Measurements from ENCODE around the gene NDUFAF3. TPM values are rescaled to one million over a fixed set of nuclear protein-coding genes. Genes with fewer than 3 reads are reported as not detected.

Gene NDUFAF3
- total RNA-seq, 1 donor from 2014 or later, result 91.3 TPM

DNA sequence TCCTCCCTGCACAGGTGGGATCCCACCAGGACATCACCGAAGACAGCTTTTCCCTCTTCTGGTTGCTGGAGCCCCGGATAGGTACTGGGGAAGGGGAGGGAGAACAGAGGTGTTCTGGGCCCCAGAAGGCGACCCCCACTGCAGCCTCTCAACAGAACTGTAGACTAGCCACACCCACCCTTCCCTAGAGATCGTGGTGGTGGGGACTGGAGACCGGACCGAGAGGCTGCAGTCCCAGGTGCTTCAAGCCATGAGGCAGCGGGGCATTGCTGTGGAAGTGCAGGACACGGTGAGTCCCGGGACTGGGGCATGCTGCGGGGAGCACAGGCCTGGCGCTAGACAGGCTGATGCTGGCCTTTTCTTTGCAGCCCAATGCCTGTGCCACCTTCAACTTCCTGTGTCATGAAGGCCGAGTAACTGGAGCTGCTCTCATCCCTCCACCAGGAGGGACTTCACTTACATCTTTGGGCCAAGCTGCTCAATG lies 809 bp downstream of the NDUFAF3 start:
- intact Hi-C loops (cut with DNase I), result no loop called here
- DNase-seq (ENCODE audit: extremely low spot score in 2 of 2), result peak in 1 of 2 donors; percentile 88
- H3K4me1 ChIP-seq, result peaks cover 45% of the 10 kb centered on the region
- TF ChIP-seq POLR2A (IDR thresholded peaks at IDR 0.05) (no peak), POLR2AphosphoS5 (IDR thresholded peaks at IDR 0.05; ENCODE audit: insufficient read depth in 1 of 2, low read depth in 1 of 2) (no peak)
- TF ChIP-seq, protein P1, sequence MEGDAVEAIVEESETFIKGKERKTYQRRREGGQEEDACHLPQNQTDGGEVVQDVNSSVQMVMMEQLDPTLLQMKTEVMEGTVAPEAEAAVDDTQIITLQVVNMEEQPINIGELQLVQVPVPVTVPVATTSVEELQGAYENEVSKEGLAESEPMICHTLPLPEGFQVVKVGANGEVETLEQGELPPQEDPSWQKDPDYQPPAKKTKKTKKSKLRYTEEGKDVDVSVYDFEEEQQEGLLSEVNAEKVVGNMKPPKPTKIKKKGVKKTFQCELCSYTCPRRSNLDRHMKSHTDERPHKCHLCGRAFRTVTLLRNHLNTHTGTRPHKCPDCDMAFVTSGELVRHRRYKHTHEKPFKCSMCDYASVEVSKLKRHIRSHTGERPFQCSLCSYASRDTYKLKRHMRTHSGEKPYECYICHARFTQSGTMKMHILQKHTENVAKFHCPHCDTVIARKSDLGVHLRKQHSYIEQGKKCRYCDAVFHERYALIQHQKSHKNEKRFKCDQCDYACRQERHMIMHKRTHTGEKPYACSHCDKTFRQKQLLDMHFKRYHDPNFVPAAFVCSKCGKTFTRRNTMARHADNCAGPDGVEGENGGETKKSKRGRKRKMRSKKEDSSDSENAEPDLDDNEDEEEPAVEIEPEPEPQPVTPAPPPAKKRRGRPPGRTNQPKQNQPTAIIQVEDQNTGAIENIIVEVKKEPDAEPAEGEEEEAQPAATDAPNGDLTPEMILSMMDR (IDR thresholded peaks at IDR 0.05), result no peak
- H3K9me3 ChIP-seq, result no peaks in the 10 kb centered on the region
- peaks cover 0 to 33% of the 10 kb centered on the region in 2 donors for H3K36me3 ChIP-seq
- H3K27me3 ChIP-seq, result no peaks in the 10 kb centered on the region
- H3K27ac ChIP-seq, result peak overlapping the region; percentile 99
- peak overlapping the region; percentile 95 to 99 for H3K4me3 ChIP-seq

DNA sequence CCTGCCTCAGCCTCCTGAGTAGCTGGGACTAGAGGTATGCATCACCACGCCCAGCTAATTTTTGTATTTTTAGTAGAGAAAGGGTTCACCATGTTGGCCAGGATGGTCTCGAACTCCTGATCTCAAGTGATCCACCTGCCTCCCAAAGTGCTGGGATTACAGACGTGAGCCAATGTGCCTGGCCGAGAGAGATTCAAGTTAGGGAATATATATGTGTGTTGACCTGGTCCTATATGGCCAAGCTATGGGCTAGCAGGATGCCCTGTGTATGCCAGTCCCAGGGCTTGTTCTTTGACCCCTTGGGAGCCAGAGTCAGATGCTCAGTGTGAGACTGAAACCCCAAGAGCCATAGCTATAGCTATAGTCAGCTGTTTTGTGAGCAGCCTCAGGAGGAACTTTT lies 1.9 kb downstream of the NDUFAF3 start:
- H3K27me3 ChIP-seq, result no peaks in the 10 kb centered on the region
- intact Hi-C loops (cut with DNase I), result no loop called here
- no peaks in the 10 kb centered on the region for H3K9me3 ChIP-seq
- no peak overlapping the region for H3K4me3 ChIP-seq
- peaks cover 51% of the 10 kb centered on the region for H3K4me1 ChIP-seq
- peaks cover 0 to 33% of the 10 kb centered on the region in 2 donors for H3K36me3 ChIP-seq
- no peak overlapping the region for H3K27ac ChIP-seq
- no peak for TF ChIP-seq POLR2AphosphoS5 (IDR thresholded peaks at IDR 0.05; ENCODE audit: insufficient read depth in 1 of 2, low read depth in 1 of 2)
- TF ChIP-seq POLR2A (IDR thresholded peaks at IDR 0.05), result no peak
- no peak for DNase-seq (ENCODE audit: extremely low spot score in 2 of 2)

DNA sequence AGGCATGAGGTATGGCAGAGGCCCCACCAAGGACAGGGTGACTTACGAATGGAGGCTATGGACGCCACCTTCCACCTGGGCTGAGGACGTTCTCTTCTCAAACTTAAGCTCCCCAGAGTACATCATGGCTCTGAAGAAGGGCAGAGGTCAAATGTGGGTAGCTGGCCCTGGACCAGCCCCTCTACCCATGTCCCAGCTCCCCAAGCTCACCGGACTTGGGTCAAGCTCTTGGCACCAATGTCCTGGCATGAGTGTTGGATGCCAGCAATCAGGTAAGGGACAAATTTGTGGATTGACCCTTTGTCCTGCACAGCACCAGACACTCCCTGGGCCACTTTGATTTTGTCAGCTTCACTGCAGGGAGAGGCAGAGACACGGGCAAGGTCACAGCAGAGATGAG lies 2.5 kb downstream of the NDUFAF3 start:
- H3K4me1 ChIP-seq, result peaks cover 46% of the 10 kb centered on the region
- DNase-seq (ENCODE audit: extremely low spot score in 2 of 2), result no peak
- H3K4me3 ChIP-seq, result no peak overlapping the region
- intact Hi-C loops (cut with DNase I), result no loop called here
- no peak overlapping the region for H3K27ac ChIP-seq
- H3K27me3 ChIP-seq, result no peaks in the 10 kb centered on the region
- H3K36me3 ChIP-seq, result peaks cover 0 to 33% of the 10 kb centered on the region in 2 donors
- TF ChIP-seq POLR2AphosphoS5 (IDR thresholded peaks at IDR 0.05; ENCODE audit: insufficient read depth in 1 of 2, low read depth in 1 of 2), result no peak
- no peak for TF ChIP-seq POLR2A (IDR thresholded peaks at IDR 0.05)
- TF ChIP-seq, protein P1 (IDR thresholded peaks at IDR 0.05), result no peak
- no peaks in the 10 kb centered on the region for H3K9me3 ChIP-seq

DNA sequence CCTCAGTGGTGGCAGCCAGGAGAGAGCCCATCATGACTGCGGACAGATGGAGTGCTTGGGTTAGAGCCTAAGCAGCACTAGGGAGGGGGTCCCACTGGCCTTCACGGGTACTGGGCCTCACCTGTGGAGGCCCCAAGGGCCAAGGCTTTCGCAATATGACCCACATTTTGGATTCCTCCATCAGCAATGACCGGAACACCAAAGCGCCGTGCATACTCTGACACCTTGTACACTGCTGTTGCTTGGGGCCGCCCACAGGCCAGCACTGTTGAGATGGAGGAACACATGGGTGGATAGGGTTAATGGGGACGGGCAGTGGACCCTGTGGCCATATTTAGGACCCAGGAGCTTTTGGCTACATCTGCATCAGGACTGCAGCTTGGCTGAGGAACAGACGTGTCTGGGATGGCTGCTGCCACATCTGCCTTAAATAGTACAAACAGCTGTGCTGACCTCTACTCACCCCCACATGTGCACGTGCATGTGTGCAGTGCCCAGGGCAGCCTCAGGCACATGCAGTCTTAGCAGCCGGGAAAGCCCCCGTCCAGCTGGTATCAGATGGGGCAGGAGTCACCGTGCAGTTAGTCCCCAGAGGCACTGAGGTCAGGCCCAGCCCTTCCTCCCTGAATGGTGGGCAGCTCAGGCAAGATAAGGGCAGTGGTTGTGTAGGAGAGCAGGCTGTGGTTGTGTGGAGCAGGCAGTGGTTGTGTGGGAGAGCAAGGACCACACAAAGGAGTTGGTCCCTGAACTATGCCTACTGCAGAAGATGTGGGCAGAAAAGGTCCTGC lies 3.3 kb downstream of the NDUFAF3 start:
- intact Hi-C loops (cut with DNase I), result no loop called here
- H3K4me3 ChIP-seq, result no peak overlapping the region
- H3K4me1 ChIP-seq, result peaks cover 39% of the 10 kb centered on the region
- no peak for DNase-seq (ENCODE audit: extremely low spot score in 2 of 2)
- H3K27ac ChIP-seq, result no peak overlapping the region
- H3K27me3 ChIP-seq, result no peaks in the 10 kb centered on the region
- no peaks in the 10 kb centered on the region for H3K9me3 ChIP-seq
- H3K36me3 ChIP-seq, result peaks cover 0 to 33% of the 10 kb centered on the region in 2 donors
- no peak for TF ChIP-seq POLR2AphosphoS5 (IDR thresholded peaks at IDR 0.05; ENCODE audit: insufficient read depth in 1 of 2, low read depth in 1 of 2)
- TF ChIP-seq POLR2A (IDR thresholded peaks at IDR 0.05), result no peak
- TF ChIP-seq, protein P1 (IDR thresholded peaks at IDR 0.05), result no peak

DNA sequence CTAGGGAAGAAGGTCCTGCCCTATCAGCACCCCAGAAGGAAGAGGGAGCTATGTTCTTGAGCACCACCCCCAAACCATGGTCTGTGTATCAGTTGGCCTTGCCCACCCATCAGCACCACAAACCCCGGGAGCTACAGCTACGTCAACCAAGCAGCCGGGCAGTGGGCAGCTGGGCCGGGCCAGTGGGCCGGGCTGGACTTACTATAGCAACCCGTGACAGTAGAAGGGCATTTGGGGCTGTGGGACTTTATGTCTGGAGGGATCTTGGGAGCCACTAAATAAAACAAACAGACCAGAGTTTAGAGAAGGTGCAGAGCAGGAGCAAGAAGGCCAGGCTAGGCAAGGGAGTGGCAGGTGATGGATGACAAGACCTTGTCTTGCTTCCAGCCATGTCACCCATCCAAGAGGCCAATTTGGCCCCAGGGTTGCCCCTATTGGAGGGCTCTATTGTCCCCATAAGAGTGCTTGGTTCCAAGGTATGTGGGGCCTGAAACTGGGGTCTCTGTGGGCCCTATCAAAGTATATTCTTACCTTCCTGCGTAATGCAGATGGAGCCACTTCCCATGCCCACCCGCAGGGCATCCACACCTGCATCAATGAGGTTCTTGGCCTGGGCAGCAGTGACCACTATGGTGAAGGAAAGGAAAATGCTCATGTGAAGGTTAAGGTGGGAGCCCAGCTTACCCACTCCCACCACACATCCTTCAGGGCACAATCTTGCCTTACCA lies 4.0 kb downstream of the NDUFAF3 start:
- no peak for DNase-seq (ENCODE audit: extremely low spot score in 2 of 2)
- H3K4me1 ChIP-seq, result peaks cover 31% of the 10 kb centered on the region
- H3K27ac ChIP-seq, result no peak overlapping the region
- H3K36me3 ChIP-seq, result peaks cover 0 to 33% of the 10 kb centered on the region in 2 donors
- intact Hi-C loops (cut with DNase I), result no loop called here
- H3K9me3 ChIP-seq, result no peaks in the 10 kb centered on the region
- no peaks in the 10 kb centered on the region for H3K27me3 ChIP-seq
- TF ChIP-seq POLR2A (IDR thresholded peaks at IDR 0.05), result no peak
- no peak for TF ChIP-seq POLR2AphosphoS5 (IDR thresholded peaks at IDR 0.05; ENCODE audit: insufficient read depth in 1 of 2, low read depth in 1 of 2)
- TF ChIP-seq, protein P1 (IDR thresholded peaks at IDR 0.05), result no peak
- no peak overlapping the region for H3K4me3 ChIP-seq

Data from vagina (tissue), 2 donors.